Transverse colon (tissue), 4 donors: ENCODE measurements around the gene STAG1. TPM values are rescaled to one million over a fixed set of nuclear protein-coding genes. Genes with fewer than 3 reads are reported as not detected.

Experiments
- DNase-seq: peaks from one replicate; pipeline ENCODE4 v3.0.0-alpha.2; 2019
- H3K27ac ChIP-seq, 4 donors: fragments of 200-600 bp; sonication (generic); 2 replicates each; pipeline ENCODE4 v1.5.1; 2016 to 2018; ENCODE audit warnings: inconsistent platforms in 4 of 4
- H3K27me3 ChIP-seq: fragments of 200-600 bp; sonication (generic); 2 replicates; pipeline ENCODE4 v1.5.1; 2017; ENCODE audit warnings: inconsistent platforms
- H3K36me3 ChIP-seq, 4 donors: fragments of 200-600 bp; sonication (generic); 2 replicates each; pipeline ENCODE4 v1.5.1; 2017 to 2019; ENCODE audit warnings: inconsistent platforms in 4 of 4
- H3K4me1 ChIP-seq, 4 donors: fragments of 200-600 bp; sonication (generic); 2 replicates each; pipeline ENCODE4 v1.5.1; 2017 to 2020; ENCODE audit warnings: inconsistent platforms in 4 of 4
- H3K4me3 ChIP-seq, 4 donors: fragments of 200-600 bp; sonication (generic); 1 replicate in 1 of 4; 2 replicates in 3 of 4; pipeline versions ENCODE4 v1.5.1 to v1.6.1; 2017 to 2019; ENCODE audit warnings: inconsistent platforms in 4 of 4
- H3K9me3 ChIP-seq, 2 donors: fragments of 200-600 bp; sonication (generic); 2 replicates each; pipeline ENCODE4 v1.5.1; 2017 to 2019; ENCODE audit warnings: inconsistent platforms in 2 of 2
- CTCF ChIP-seq, 5 experiments: fragments of 200-600 bp in 3 of 5; fragments of 450-650 bp in 2 of 5; sonication (generic) in 3 of 5; IDR thresholded peaks; 1 replicate in 2 of 5; 2 replicates in 3 of 5; pipeline ENCODE4 v1.5.1; 2016 to 2017; ENCODE audit warnings: antibody characterized with exemption in 5 of 5, inconsistent platforms in 3 of 5, mild to moderate bottlenecking in 2 of 5, moderate library complexity in 1 of 5
- EP300 ChIP-seq: sonication (generic); formaldehyde crosslinking; IDR thresholded peaks from one replicate; pipeline ENCODE4 v1.6.1; 2017; ENCODE audit warnings: antibody characterized with exemption, low read depth
- POLR2A ChIP-seq: fragments of 450-650 bp; IDR thresholded peaks from one replicate; pipeline ENCODE4 v1.6.1; 2016; ENCODE audit warnings: antibody characterized with exemption, mild to moderate bottlenecking, moderate library complexity
- POLR2AphosphoS5 ChIP-seq, 3 donors: sonication (generic); formaldehyde crosslinking; IDR thresholded peaks; one replicate each; pipeline ENCODE4 v1.6.1; 2016; ENCODE audit warnings: antibody characterized with exemption in 3 of 3
- WGBS, 2 donors: methylation state at CpG; one replicate each; pipeline ENCODE4 v1.1.5; 2018; ENCODE audit warnings: low coverage in 1 of 2; 5-methylcytosine and 5-hydroxymethylcytosine counted together
- in situ Hi-C, 4 donors: fragments of 200-750 bp; cut with MboI; loops; one replicate each; pipeline versions ENCODE4 v1.15.0 to v1.15.1; 2017; ENCODE audit warnings: low sequenced_read_pairs in 3 of 4, low pct_ligation_motif_present in 1 of 4, low pct_unique_long_range_greater_than_20kb in 1 of 4
- intact Hi-C: fragments of 100-400 bp; cut with DNase I; formaldehyde crosslinking; loops from one replicate; pipeline ENCODE4 v1.15.1; 2023; ENCODE audit warnings: low total_unique reads
- total RNA-seq, 4 donors: library from RNA; depleted of rRNA; stranded (reverse); fragments of >200 nt; gene quantifications; one replicate each; pipeline ENCODE4 v1.1.0, GENCODE V29; 2016

Gene STAG1
- total RNA-seq, 4 donors from 2014 or later = 14.5 to 57.2 (median 42.2) TPM

GRCh38 chr3:136330900-136331299 is 421.3 kb downstream of the STAG1 start:
- H3K4me3 ChIP-seq = no peak overlapping the region
- no peaks in the 10 kb centered on the region for H3K4me1 ChIP-seq
- H3K9me3 ChIP-seq = no peaks in the 10 kb centered on the region
- H3K27ac ChIP-seq = no peak overlapping the region
- peaks cover 0 to 6% (median 0%) of the 10 kb centered on the region in 4 donors for H3K36me3 ChIP-seq
- WGBS, 2 donors = 70 to 86% methylated on average over 3 to 5 of the region's 5 CpGs
- no peaks in the 10 kb centered on the region for H3K27me3 ChIP-seq
- TF ChIP-seq POLR2AphosphoS5 (IDR thresholded peaks at IDR 0.05) (no peak), CTCF (IDR thresholded peaks at IDR 0.05) (no peak), EP300 (no peak), POLR2A (no peak)
- intact Hi-C loops = no loop called here
- in situ Hi-C loops = no loop called here
- DNase-seq = no peak

GRCh38 chr3:136329593-136329992 is 422.6 kb downstream of the STAG1 start:
- intact Hi-C loops = no loop called here
- in situ Hi-C loops = no loop called here

GRCh38 chr3:136327671-136328070 is 424.5 kb downstream of the STAG1 start:
- no peak for TF ChIP-seq CTCF (IDR thresholded peaks at IDR 0.05)
- no peak for TF ChIP-seq POLR2AphosphoS5 (IDR thresholded peaks at IDR 0.05)
- no peak for TF ChIP-seq POLR2A
- TF ChIP-seq EP300 = no peak
- no peak for DNase-seq
- intact Hi-C loops (no loop called here), in situ Hi-C loops (no loop called here)
- H3K4me1 ChIP-seq = no peaks in the 10 kb centered on the region
- peaks cover 0 to 7% (median 4%) of the 10 kb centered on the region in 4 donors for H3K36me3 ChIP-seq
- H3K27ac ChIP-seq = no peak overlapping the region
- WGBS, 2 donors = 97% methylated on average over 5 of the region's 5 CpGs; no CpG with 5 or more reads in 1 of the 2 donors
- no peaks in the 10 kb centered on the region for H3K27me3 ChIP-seq
- H3K9me3 ChIP-seq = peaks cover 5 to 6% of the 10 kb centered on the region in 2 donors
- H3K4me3 ChIP-seq = no peak overlapping the region

More at GRCh38 chr3:136329593-136329992, 422.6 kb downstream of the STAG1 start:
- TF ChIP-seq POLR2AphosphoS5 (IDR thresholded peaks at IDR 0.05) = no peak
- no peak for TF ChIP-seq POLR2A
- TF ChIP-seq CTCF (IDR thresholded peaks at IDR 0.05) = no peak
- no peak for TF ChIP-seq EP300
- peaks cover 0 to 6% (median 1%) of the 10 kb centered on the region in 4 donors for H3K36me3 ChIP-seq
- H3K4me3 ChIP-seq = no peak overlapping the region
- H3K27me3 ChIP-seq = no peaks in the 10 kb centered on the region
- H3K4me1 ChIP-seq = no peaks in the 10 kb centered on the region
- 76 to 100% methylated on average over 1 to 5 of the region's 5 CpGs for WGBS, 2 donors
- no peaks in the 10 kb centered on the region for H3K9me3 ChIP-seq
- H3K27ac ChIP-seq = no peak overlapping the region
- DNase-seq = no peak

- no peak for TF ChIP-seq EP300
- TF ChIP-seq POLR2A = no peak
- TF ChIP-seq CTCF (IDR thresholded peaks at IDR 0.05) = no peak
- TF ChIP-seq POLR2AphosphoS5 (IDR thresholded peaks at IDR 0.05) = no peak
- WGBS, 2 donors = 98 to 100% methylated on average over 2 to 5 of the region's 5 CpGs
- Histone ChIP-seq H3K36me3 (peaks cover 0 to 15% (median 8%) of the 10 kb centered on the region in 4 donors), H3K4me1 (no peaks in the 10 kb centered on the region), H3K27me3 (no peaks in the 10 kb centered on the region), H3K4me3 (no peak overlapping the region), H3K27ac (no peak overlapping the region), H3K9me3 (peaks cover 15 to 20% of the 10 kb centered on the region in 2 donors)
- in situ Hi-C loops (no loop called here), intact Hi-C loops (no loop called here)
- DNase-seq = no peak
Measured at GRCh38 chr3:136326316-136326715, 425.9 kb downstream of the STAG1 start.
